GM18867 (cell line): ENCODE data around the gene BAAT.
"Not testable (repeated sequence)": the region's sequence is repeated elsewhere in the genome, so short reads cannot be mapped to it uniquely, and the experiment has no call there.

Experiments used
- ATAC-seq: cut with Tn5 transposase; IDR thresholded peaks from one replicate; pipeline ENCODE4 v1.9.1; 2021; ENCODE audit warnings: mild to moderate bottlenecking, moderate library complexity; ENCODE audit not compliant: unreplicated experiment

The BAAT gene

DNA sequence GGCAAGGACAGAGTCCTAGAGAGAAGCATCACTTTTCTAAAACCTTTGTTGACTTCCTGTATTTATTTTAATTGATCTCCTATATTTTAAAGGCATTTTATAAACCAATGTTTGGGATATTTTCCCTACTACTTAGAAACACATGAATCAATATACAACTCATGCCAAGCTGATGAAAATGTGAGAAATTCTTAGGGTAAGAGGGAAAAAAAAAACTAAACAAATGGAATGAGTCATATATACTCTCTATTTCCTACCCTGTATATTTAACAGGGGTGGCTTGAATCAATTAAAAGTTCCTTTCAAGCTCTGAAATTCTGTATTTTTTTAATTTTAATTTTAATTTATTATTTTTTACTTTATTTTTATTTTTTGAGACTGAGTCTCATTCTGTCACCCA, 19.6 kb downstream of the BAAT start:
- no peak for ATAC-seq

- no peak for ATAC-seq
Observed at GRCh38 chr9:101362450-101362849, 22.4 kb downstream of the BAAT start.

DNA sequence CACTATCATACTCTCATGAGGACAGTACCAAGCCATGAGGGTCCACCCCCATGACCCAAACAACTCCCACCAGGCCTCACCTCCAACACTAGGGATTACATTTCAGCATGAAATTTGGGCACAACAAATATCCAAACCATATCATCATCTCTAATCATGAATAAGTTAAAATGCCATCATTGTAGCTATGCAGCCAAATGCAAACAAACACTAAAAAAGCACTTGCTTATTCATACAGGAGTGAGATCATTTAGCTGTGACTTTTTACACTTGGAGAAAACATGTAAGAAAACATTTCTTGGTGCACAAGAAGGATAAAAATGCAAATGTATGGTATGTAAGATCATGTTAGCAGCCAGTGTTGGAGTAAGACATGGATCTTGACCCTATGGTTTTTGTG, 24.2 kb downstream of the BAAT start:
- no peak for ATAC-seq

DNA sequence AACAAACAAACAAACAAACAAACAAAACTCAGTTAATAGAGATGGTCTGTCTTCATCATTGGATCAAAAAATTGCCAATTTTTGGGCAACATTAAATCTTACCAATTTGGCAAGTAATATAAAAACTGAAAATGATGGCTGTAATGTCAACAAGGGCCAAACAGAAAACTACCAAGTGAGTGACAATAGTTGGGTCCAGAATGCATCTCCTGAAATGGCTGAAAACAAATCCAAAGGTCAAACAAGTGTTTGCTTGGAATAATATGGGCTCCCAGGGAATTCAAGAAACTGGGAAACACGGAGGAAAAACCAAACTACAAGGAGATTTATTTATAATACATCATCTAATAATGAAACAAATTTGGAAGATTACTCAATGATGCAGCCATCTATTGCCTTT, 25.1 kb downstream of the BAAT start:
- no peak for ATAC-seq

DNA sequence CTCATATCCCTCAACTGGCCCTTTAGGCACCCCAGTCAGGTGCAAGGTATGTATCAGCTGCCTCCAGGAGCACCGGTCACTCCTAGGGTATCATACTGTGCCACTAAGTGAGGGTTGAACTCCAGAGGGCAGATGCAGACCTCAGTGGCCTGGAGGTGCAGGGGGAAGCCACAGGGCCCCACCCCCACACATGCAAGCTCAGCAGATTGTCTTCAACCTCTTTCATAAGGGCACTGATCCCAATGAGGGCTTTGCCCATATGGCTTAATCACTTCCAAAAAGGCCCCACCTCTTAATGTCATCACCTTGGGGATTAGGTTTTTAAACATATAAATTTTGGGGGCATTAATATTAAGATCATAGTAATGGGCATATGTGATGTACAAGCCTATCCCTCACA, 28.2 kb downstream of the BAAT start:
- ATAC-seq: no peak

- no peak for ATAC-seq
Observed at GRCh38 chr9:101354765-101355708, 29.8 kb downstream of the BAAT start.

- no peak for ATAC-seq
Observed at GRCh38 chr9:101354143-101354764, 30.6 kb downstream of the BAAT start.

- no peak for ATAC-seq
Observed at GRCh38 chr9:101353683-101354082, 31.1 kb downstream of the BAAT start.

- ATAC-seq: no peak
Observed at GRCh38 chr9:101352892-101353463, 31.8 kb downstream of the BAAT start.

GRCh38 chr9:101350285-101350684, 34.5 kb downstream of the BAAT start:
- no peak for ATAC-seq

- ATAC-seq: no peak
Observed at GRCh38 chr9:101342595-101342994, 42.2 kb downstream of the BAAT start.

DNA sequence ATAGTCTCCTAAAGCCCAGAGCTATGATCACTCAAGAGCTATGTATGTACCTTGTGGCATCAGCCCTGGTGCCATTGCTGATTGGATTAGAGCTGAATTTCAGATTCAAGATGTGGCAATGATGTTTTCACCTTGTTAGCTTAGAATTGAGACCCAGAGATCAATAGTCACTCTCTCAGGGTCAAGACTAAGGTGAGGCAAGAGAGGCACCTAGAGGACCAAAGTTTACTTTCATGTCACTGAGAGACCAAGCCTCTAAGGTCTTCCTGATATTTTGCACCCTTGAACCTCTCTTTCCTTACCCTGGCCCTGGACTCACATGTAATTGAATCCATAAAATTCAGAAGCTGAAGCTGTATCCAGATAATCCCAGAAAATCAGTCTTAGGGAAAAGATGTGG, 42.8 kb downstream of the BAAT start:
- no peak for ATAC-seq

- ATAC-seq: no peak
Observed at GRCh38 chr9:101337237-101337636, 47.6 kb downstream of the BAAT start.

DNA sequence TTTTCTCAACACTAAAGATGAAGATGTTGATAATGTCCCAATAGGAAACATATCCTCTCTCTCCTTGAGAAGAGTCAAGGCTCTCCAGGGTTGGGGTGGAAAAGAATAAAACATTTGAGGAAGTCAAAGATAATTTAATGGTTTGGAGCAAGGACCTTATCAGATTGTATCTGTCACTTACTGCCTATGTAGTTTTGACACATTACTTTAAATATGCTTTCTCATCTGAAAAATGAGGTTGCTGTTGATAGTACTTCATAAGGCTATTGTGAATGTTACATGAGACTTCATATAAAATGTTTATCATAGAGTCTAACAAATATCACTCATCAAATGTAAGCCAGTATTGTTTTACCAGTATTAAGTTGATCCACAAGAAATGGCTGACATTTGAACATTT, 48.7 kb downstream of the BAAT start:
- ATAC-seq: no peak

DNA sequence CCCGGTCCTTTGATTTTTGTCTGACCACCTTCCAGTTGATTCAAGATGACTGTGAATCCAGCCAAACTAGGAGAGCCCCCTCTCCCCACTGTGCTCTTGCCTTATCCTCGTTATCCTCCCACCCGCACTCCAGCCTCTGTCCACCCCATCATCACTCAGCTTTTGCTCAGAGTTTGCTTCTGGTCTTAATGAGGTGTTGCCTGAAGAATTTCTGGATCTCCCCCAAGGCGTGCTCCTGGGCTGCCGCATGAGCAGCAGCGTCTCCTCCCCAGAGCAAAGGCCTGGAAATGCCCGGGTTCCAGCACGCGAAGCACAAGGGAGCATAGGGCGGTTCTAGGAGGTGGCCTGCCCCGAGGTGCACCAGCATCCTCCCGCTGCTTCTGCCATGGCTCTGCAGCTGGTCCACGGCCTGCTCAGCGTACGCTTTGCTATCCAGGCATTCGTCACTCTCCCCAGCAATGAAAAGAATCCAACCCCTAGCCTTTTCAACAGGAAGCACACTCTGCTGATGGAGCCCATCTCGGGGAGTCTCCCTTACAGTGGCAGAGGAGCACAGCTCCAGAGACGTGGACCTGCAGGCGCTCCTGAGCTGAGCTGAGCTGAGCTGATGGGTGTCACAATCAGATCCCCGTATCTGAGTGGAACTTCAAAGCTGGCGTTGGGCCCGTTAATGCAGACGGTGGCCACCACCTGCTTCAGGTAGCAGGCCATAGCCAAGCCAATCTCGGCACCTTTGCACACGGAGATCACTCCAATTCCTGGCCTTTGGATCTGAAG, 50.7 kb downstream of the BAAT start:
- ATAC-seq: no peak

DNA sequence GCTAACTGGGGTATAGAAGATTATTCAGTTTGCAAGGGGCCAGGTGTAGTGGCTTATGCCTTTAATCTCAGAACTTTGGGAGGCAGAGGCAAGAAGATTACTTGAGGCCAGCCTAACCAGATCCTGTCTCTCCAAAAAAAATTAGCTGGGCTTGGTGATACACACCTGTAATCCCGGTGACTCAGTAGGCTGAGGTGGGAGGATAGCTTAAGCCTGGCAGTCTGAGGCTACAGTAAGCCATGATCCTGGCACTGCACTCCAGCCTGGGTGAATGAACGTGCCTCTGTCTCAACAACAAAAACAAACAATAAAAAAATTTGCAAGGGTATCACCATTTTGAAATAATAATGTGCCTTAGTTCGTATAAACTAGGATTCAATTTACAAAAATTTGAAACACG, 51.3 kb downstream of the BAAT start:
- no peak for ATAC-seq

DNA sequence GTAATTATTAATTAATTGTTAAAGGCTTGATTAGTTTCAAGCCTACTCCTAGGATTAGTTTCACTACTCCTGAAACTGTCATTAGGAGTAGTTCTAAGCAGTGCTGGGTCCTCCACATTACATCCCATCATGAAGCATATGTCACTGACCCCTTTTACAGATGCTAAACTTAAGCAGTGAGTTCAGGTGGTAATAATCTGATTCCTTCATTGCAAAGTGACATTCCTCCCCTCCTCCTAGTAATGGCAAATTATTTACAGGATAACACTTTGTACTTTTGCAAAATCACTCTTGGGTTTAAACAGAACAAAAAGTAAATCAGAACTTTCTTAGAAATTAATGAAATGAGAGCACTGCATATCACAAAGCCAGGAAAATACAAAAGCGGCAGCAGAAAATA, 52.4 kb downstream of the BAAT start:
- no peak for ATAC-seq

- not testable (repeated sequence) for ATAC-seq
Observed at GRCh38 chr9:101327422-101327909, 57.3 kb downstream of the BAAT start.

DNA sequence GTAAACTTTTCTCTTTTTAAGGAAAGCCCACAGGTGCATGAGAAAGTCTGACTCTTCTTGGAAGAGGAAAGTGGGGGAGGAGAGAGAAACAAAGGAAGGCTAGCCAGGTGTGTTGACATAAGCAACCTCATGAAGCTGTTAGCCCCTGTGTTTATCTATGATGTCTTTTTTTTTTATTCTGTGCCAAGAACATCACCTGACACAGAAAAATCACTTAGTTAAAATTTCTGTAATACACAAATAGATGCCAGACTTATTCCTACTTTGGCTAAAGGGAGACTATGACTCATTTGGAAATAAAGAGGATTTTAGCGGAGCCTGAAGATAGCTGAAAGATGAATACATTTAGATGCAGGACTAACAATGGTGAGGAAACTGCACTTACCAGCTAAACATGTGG, 58.3 kb downstream of the BAAT start:
- ATAC-seq: no peak

- no peak for ATAC-seq
Observed at GRCh38 chr9:101326035-101326434, 58.8 kb downstream of the BAAT start.

DNA sequence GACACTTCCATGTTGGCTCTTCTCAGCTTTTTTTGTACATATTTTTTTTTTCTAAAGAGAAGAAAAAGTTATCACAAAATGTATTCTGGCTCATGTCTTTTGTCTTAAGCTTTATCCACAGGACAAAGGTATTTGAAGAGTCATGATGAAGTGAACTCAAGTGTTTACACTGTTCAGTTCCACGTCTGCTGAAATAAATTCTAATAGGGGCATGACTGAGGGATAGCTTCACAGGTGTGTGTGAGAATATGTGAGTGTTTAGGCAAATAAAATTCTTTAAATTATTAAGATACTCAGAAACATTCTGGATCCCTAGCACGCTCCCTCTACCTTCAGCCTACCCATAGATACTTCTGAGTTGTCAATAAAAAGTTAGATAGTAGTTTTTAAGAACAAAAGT, 59.8 kb downstream of the BAAT start:
- no peak for ATAC-seq
